GM12878 (cell line): ENCODE data around the gene TPRN. TPM values are rescaled to one million over a fixed set of nuclear protein-coding genes. Genes with fewer than 3 reads are reported as not detected.

Source experiments
- ATAC-seq: fragments of 200-7000 bp; cut with Tn5 transposase; 3 replicates; pipeline ENCODE4 v1.9.1; 2020; ENCODE audit warnings: mild to moderate bottlenecking, moderate library complexity
- BruUV-seq: library from RNA; stranded (reverse); fragments of 400-500 nt; replicated peaks from 2 replicates; lab custom pipeline; 2021; lab: Mats Ljungman, UMichigan
- CTCF ChIA-PET: fragments of 300-600 bp; sonication (Branson Sonifier 250); formaldehyde crosslinking; extraction: SDS; loops from one replicate; lab custom pipeline; 2021; ENCODE audit warnings: inconsistent platforms; lab: Yijun Ruan, JAX
- POLR2A ChIA-PET: fragments of 350-600 bp; formaldehyde crosslinking; extraction: SDS; loops from one replicate; lab custom pipeline; 2021; ENCODE audit warnings: inconsistent platforms; lab: Charles Lee
- RAD21 ChIA-PET: fragments of 300-600 bp; sonication (Branson Sonifier 250); formaldehyde crosslinking; loops from one replicate; lab custom pipeline; 2023; ENCODE audit warnings: antibody characterized with exemption; ENCODE audit not compliant: unreplicated experiment; lab: Charles Lee
- SMC1A ChIA-PET: fragments of 300-600 bp; sonication (Branson Sonifier 250); formaldehyde crosslinking; loops from one replicate; lab custom pipeline; 2023; ENCODE audit not compliant: unreplicated experiment, uncharacterized antibody; lab: Charles Lee
- DNase-seq: peaks from one replicate; pipeline ENCODE4 v3.0.0-alpha.2; 2011; ENCODE audit warnings: low read depth, low spot score
- FAIRE-seq: peaks from 3 replicates; lab custom pipeline; 2011; peaks lifted over from hg19 to GRCh38; lab: Jason Lieb, UNC
- H2AFZ ChIP-seq: 2 replicates; pipeline ENCODE4 v1.6.0; 2011; ENCODE audit warnings: low read depth, low read length, control low read depth; ENCODE audit not compliant: control insufficient read depth
- H3K27ac ChIP-seq: 2 replicates; pipeline ENCODE4 v1.5.1; 2011; ENCODE audit warnings: control low read depth; ENCODE audit not compliant: control insufficient read depth, insufficient read depth
- H3K27me3 ChIP-seq, 2 experiments: replicated peaks in 1 of 2; 2 replicates each; pipeline versions ENCODE4 v1.6.0 to v1.6.1; 2011; ENCODE audit warnings: low read length in 1 of 2; ENCODE audit not compliant: control insufficient read depth in 2 of 2, insufficient read depth in 2 of 2
- H3K36me3 ChIP-seq, 2 experiments: 2 replicates each; pipeline ENCODE4 v1.5.1; 2011; ENCODE audit warnings: low read length in 1 of 2; ENCODE audit not compliant: control insufficient read depth in 2 of 2, insufficient read depth in 2 of 2
- H3K4me1 ChIP-seq: 2 replicates; pipeline ENCODE4 v1.6.1; 2011; ENCODE audit warnings: mild to moderate bottlenecking, low read length, moderate library complexity, mixed read lengths; ENCODE audit not compliant: control insufficient read depth, insufficient read depth
- H3K4me2 ChIP-seq: 2 replicates; pipeline ENCODE4 v1.6.0; 2011; ENCODE audit warnings: control low read depth; ENCODE audit not compliant: control insufficient read depth, insufficient read depth
- H3K4me3 ChIP-seq: fragments of 200-600 bp; sonication (generic); 2 replicates; pipeline ENCODE4 v1.5.1; 2016
- H3K79me2 ChIP-seq: 2 replicates; pipeline ENCODE4 v1.6.0; 2011; ENCODE audit warnings: low read length; ENCODE audit not compliant: control insufficient read depth, insufficient read depth
- H3K9ac ChIP-seq: 2 replicates; pipeline ENCODE4 v1.8.0; 2011; ENCODE audit warnings: low read length, control low read depth, mixed read lengths; ENCODE audit not compliant: control insufficient read depth, insufficient read depth
- H3K9me3 ChIP-seq: replicated peaks from 3 replicates; pipeline ENCODE4 v1.5.1; 2011; ENCODE audit warnings: mild to moderate bottlenecking, low read length; ENCODE audit not compliant: control insufficient read depth, insufficient read depth
- H4K20me1 ChIP-seq: 2 replicates; pipeline ENCODE4 v1.6.0; 2011; ENCODE audit not compliant: control insufficient read depth, insufficient read depth
- BACH1 ChIP-seq: fragments of 450-650 bp; IDR thresholded peaks from 2 replicates; pipeline ENCODE4 v1.6.1; 2017; ENCODE audit warnings: mild to moderate bottlenecking, borderline replicate concordance
- BCLAF1 ChIP-seq: fragments of 450-650 bp; IDR thresholded peaks from 2 replicates; pipeline ENCODE4 v1.6.1; 2017; ENCODE audit warnings: antibody characterized with exemption, mild to moderate bottlenecking, moderate library complexity
- BMI1 ChIP-seq: fragments of 450-650 bp; IDR thresholded peaks from 2 replicates; pipeline ENCODE4 v1.6.1; 2016; ENCODE audit warnings: mild to moderate bottlenecking, moderate library complexity, borderline replicate concordance
- CUX1 ChIP-seq: IDR thresholded peaks from 2 replicates; pipeline ENCODE4 v1.6.1; 2012; ENCODE audit warnings: improper control_type of control experiment, low read depth, low read length; ENCODE audit not compliant: insufficient replicate concordance
- GATAD2B ChIP-seq: fragments of 450-650 bp; conservative IDR thresholded peaks from 2 replicates; pipeline ENCODE4 v1.6.1; 2017; ENCODE audit warnings: low read depth, mild to moderate bottlenecking, moderate library complexity
- PAX8 ChIP-seq: fragments of 450-650 bp; IDR thresholded peaks from 2 replicates; pipeline ENCODE4 v1.6.1; 2017; ENCODE audit warnings: mild to moderate bottlenecking, moderate library complexity
- RBBP5 ChIP-seq: fragments of 200-600 bp; sonication (generic); conservative IDR thresholded peaks from 2 replicates; pipeline ENCODE4 v1.6.1; 2016
- REST ChIP-seq: IDR thresholded peaks from 2 replicates; pipeline ENCODE4 v1.6.1; 2012; ENCODE audit warnings: mild to moderate bottlenecking, low read depth, low read length
- SIX5 ChIP-seq: IDR thresholded peaks from 2 replicates; pipeline ENCODE4 v1.6.1; 2011; ENCODE audit warnings: mild to moderate bottlenecking, low read depth, low read length, moderate library complexity; ENCODE audit not compliant: severe bottlenecking
- USF2 ChIP-seq: IDR thresholded peaks from 2 replicates; pipeline ENCODE4 v1.6.1; 2011; ENCODE audit warnings: low read depth, low read length, improper control_type of control experiment, borderline replicate concordance
- ZNF384 ChIP-seq: IDR thresholded peaks from 2 replicates; pipeline ENCODE4 v1.6.1; 2012; ENCODE audit warnings: low read depth, mild to moderate bottlenecking, low read length, improper control_type of control experiment, borderline replicate concordance
- WGBS: methylation state at CpG from one replicate; pipeline ENCODE4 v1.1.6; 2016; ENCODE audit warnings: low lambda C conversion rate; ENCODE audit not compliant: insufficient replicate concordance, insufficient coverage; ENCODE audit errors: missing lambda C conversion rate; 5-methylcytosine and 5-hydroxymethylcytosine counted together
- in situ Hi-C: fragments of 300-500 bp; cut with MboI; formaldehyde crosslinking; loops from 9 replicates; pipeline ENCODE4 v1.14.3; 2018; ENCODE audit warnings: mixed read lengths
- intact Hi-C: fragments of 100-400 bp; cut with micrococcal nuclease; formaldehyde crosslinking; loops from one replicate; pipeline ENCODE4 v1.14.2; 2022; ENCODE audit not compliant: unreplicated experiment
- polyA plus RNA-seq, 11 experiments: library from polyadenylated mRNA; depleted of rRNA in 4 of 11; unstranded in 6 of 11; stranded (reverse) in 5 of 11; fragments of >200 nt; fragmentation: Nextera tagmentation in 4 of 11; fragmentation: Illumina TruSeq in 1 of 11; extraction: Ambion mirVana in 4 of 11; extraction: Trizol in 1 of 11; gene quantifications; 1 replicate in 1 of 11; 2 replicates in 10 of 11; pipeline versions ENCODE4 v1.2.1 to v1.2.3, GENCODE V29; 2011 to 2016; ENCODE audit warnings: inconsistent platforms in 2 of 11, missing spikeins in 2 of 11, low read depth in 1 of 11
- total RNA-seq, 4 experiments: library from RNA; depleted of rRNA in 3 of 4; stranded (reverse); fragments of >200 nt in 3 of 4; fragmentation: Illumina TruSeq in 1 of 4; extraction: Trizol in 1 of 4; gene quantifications; 2 replicates each; pipeline versions ENCODE4 v1.2.1 to v1.2.3, GENCODE V29; 2013 to 2021

Gene TPRN
- total and polyA plus RNA-seq, 10 of the 15 experiments (the other 5 are each of a cell fraction or from before 2014, with no cell fraction given), result 0.18 to 19.5 (median 3.1) TPM

- H3K4me2 ChIP-seq, result no peak overlapping the region
- H2AFZ ChIP-seq, result no peak overlapping the region
- POLR2A ChIA-PET, result interaction anchor here (1.9 to 2.8 kb wide), 2 partner anchors 30 to 64 kb away, joined by 5 to 10 read pairs; partner anchors contain the start of gene CYSRT1
- RAD21 ChIA-PET, result no interaction called here
- BruUV-seq, result no TSS peak
- peaks cover 0 to 7% of the 10 kb centered on the region in 2 experiments; a peak in 2 of 4 replicates for H3K36me3 ChIP-seq
- H3K4me3 ChIP-seq, result no peak overlapping the region
- no peak for FAIRE-seq
- peaks cover 14% of the 10 kb centered on the region for H3K79me2 ChIP-seq
- no peak for DNase-seq
- no peaks in the 10 kb centered on the region for H3K27me3 ChIP-seq
- no peak for ATAC-seq
- H3K9me3 ChIP-seq, result no peaks in the 10 kb centered on the region
- 79% methylated on average over 11 of the region's 14 CpGs for WGBS
- in situ Hi-C loops, result no loop called here
- peaks cover 7% of the 10 kb centered on the region; the same call in 1 of the 2 replicates for H4K20me1 ChIP-seq
- CTCF ChIA-PET, result interaction anchor here (1.1 kb wide), 1 partner anchor 43 kb away, joined by 3 read pairs; no protein-coding TSS in a partner anchor
- H3K9ac ChIP-seq, result no peak overlapping the region
- H3K4me1 ChIP-seq, result peaks cover 7% of the 10 kb centered on the region
- SMC1A ChIA-PET, result no interaction called here
- no peak overlapping the region for H3K27ac ChIP-seq
- intact Hi-C loops, result no loop called here
- no peak for TF ChIP-seq USF2
- TF ChIP-seq BACH1, result no peak
- no peak for TF ChIP-seq REST
- no peak for TF ChIP-seq CUX1
- TF ChIP-seq BMI1, result no peak
- no peak for TF ChIP-seq SIX5
- TF ChIP-seq PAX8, result no peak
- TF ChIP-seq RBBP5, result no peak
- no peak for TF ChIP-seq BCLAF1
- TF ChIP-seq GATAD2B, result no peak
- TF ChIP-seq ZNF384, result no peak
Observed at GRCh38 chr9:137193771-137194170, 6.8 kb downstream of the TPRN start.
